ENCODE measurements around the gene VPS33B.

GRCh38 chr15:90967206-90967605 is 55.2 kb downstream of the VPS33B start:
- TF ChIP-seq REST (IDR thresholded peaks at IDR 0.05; ENCODE audit: low read depth) (no peak), YY1 (IDR thresholded peaks at IDR 0.05; ENCODE audit: low read depth) (no peak), ZBTB7A (IDR thresholded peaks at IDR 0.05; ENCODE audit: low read depth) (no peak), TEAD4 (IDR thresholded peaks at IDR 0.05) (no peak), RAD21 (IDR thresholded peaks at IDR 0.05; ENCODE audit: low read depth) (no peak), EGR1 (IDR thresholded peaks at IDR 0.05) (no peak), USF1 (IDR thresholded peaks at IDR 0.05) (no peak), FOXM1 (IDR thresholded peaks at IDR 0.05; ENCODE audit: borderline replicate concordance, low read depth) (no peak), MAX (IDR thresholded peaks at IDR 0.05) (no peak), EP300 (IDR thresholded peaks at IDR 0.05; ENCODE audit: borderline replicate concordance) (no peak), TCF12 (IDR thresholded peaks at IDR 0.05; ENCODE audit: low read depth) (no peak), CEBPB (IDR thresholded peaks at IDR 0.05) (no peak), NFIC (IDR thresholded peaks at IDR 0.05) (no peak)

Data from Ishikawa (cell line).